Upper lobe of left lung (tissue), 4 donors: ENCODE results near the gene CLIP2.

ENCODE experiments used
- POLR2A ChIP-seq, 4 donors: fragments of 450-650 bp; IDR thresholded peaks; one replicate each; pipeline ENCODE4 v1.5.1; 2016 to 2017; ENCODE audit warnings: antibody characterized with exemption in 4 of 4, mild to moderate bottlenecking in 2 of 4
- TF ChIP-seq, protein P1 (sequence below), 6 experiments: fragments of 450-650 bp in 4 of 6; fragments of 200-600 bp in 2 of 6; sonication (generic) in 2 of 6; IDR thresholded peaks; one replicate each; pipeline ENCODE4 v1.5.1; 2016 to 2019; ENCODE audit warnings: antibody characterized with exemption in 6 of 6

DNA sequence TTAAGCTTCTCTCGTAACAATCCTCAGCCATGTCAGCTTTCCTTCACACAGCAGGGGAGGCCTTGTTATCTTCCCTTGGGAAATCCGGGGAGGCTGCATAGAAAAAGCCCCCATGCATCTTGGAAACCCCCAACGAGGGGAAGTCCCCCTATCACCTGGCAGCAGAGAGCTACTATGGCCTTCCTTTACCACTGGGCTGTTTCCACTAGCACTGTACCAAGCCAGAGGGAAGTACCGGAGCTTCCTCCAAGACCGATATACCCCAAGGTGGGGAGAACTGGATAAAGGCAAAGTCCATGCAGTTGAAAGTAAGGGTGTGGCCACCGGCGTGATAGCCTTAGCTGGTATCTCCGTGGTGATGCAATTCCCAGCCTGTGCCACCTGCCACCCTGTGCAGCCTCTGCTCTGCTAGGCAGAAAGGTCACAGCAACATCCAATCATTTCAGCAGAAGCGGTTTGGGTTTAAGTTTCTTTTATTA is 4.4 kb upstream of the CLIP2 start:
- TF ChIP-seq, protein P1, sequence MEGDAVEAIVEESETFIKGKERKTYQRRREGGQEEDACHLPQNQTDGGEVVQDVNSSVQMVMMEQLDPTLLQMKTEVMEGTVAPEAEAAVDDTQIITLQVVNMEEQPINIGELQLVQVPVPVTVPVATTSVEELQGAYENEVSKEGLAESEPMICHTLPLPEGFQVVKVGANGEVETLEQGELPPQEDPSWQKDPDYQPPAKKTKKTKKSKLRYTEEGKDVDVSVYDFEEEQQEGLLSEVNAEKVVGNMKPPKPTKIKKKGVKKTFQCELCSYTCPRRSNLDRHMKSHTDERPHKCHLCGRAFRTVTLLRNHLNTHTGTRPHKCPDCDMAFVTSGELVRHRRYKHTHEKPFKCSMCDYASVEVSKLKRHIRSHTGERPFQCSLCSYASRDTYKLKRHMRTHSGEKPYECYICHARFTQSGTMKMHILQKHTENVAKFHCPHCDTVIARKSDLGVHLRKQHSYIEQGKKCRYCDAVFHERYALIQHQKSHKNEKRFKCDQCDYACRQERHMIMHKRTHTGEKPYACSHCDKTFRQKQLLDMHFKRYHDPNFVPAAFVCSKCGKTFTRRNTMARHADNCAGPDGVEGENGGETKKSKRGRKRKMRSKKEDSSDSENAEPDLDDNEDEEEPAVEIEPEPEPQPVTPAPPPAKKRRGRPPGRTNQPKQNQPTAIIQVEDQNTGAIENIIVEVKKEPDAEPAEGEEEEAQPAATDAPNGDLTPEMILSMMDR (IDR thresholded peaks at IDR 0.05): no peak
- no peak for TF ChIP-seq POLR2A (IDR thresholded peaks at IDR 0.05)
